K562 (cell line): ENCODE results near the gene MPST. TPM values are rescaled to one million over a fixed set of nuclear protein-coding genes. Genes with fewer than 3 reads are reported as not detected.
A peak's percentile ranks its signal among the peaks of the same experiment; 100 is the strongest.

ENCODE experiments used
- ATAC-seq: fragments of 200-7000 bp; cut with Tn5 transposase; 3 replicates; pipeline ENCODE4 v1.9.1; 2020; ENCODE audit warnings: moderate library complexity
- BruUV-seq: library from RNA; stranded (reverse); fragments of 400-500 nt; replicated peaks from 2 replicates; lab custom pipeline; 2021; lab: Mats Ljungman, UMichigan
- CTCF ChIA-PET: fragments of 300-600 bp; formaldehyde crosslinking; extraction: SDS; loops from one replicate; lab custom pipeline; 2021; ENCODE audit warnings: low intra/inter-chr PET ratio; lab: Yijun Ruan, JAX
- POLR2A ChIA-PET: fragments of 300-600, 350-650 bp; sonication (Branson Sonifier 250); formaldehyde crosslinking; extraction: SDS; loops from one replicate; lab custom pipeline; 2021; ENCODE audit warnings: antibody characterized with exemption, inconsistent platforms; lab: Yijun Ruan, JAX
- DNase-seq, 4 experiments: peaks; one replicate each; pipeline versions ENCODE4 v3.0.0 to v3.0.0-alpha.2; 2011 to 2018; ENCODE audit warnings: low spot score in 3 of 4, mixed read lengths in 3 of 4; ENCODE audit errors: extremely low read depth in 1 of 4
- FAIRE-seq: peaks from 2 replicates; lab custom pipeline; 2011; peaks lifted over from hg19 to GRCh38; lab: Jason Lieb, UNC
- H2AFZ ChIP-seq: 2 replicates; pipeline ENCODE4 v1.6.0; 2011; ENCODE audit warnings: low read depth, low read length, control low read depth, inconsistent platforms
- H3K27ac ChIP-seq: fragments of 200-600 bp; 3 replicates; pipeline ENCODE4 v1.8.0; 2011; ENCODE audit warnings: low read depth, mild to moderate bottlenecking, control low read depth, inconsistent platforms, low read length, moderate library complexity, mixed read lengths; ENCODE audit errors: extremely low read depth
- H3K27me3 ChIP-seq, 2 experiments: fragments of 300-600 bp in 1 of 2; 2 replicates in 1 of 2; 3 replicates in 1 of 2; pipeline versions ENCODE4 v1.6.0 to v1.8.0; 2011; ENCODE audit warnings: inconsistent platforms in 2 of 2, low read length in 2 of 2, mild to moderate bottlenecking in 1 of 2, mixed read lengths in 1 of 2, moderate library complexity in 1 of 2; ENCODE audit not compliant: control insufficient read depth in 2 of 2, insufficient read depth in 2 of 2
- H3K36me3 ChIP-seq: fragments of 300-600 bp; 3 replicates; pipeline ENCODE4 v1.8.0; 2011; ENCODE audit warnings: mild to moderate bottlenecking, low read length, inconsistent platforms; ENCODE audit not compliant: control insufficient read depth, insufficient read depth
- H3K4me1 ChIP-seq, 2 experiments: fragments of 200-600 bp in 1 of 2; replicated peaks in 1 of 2; 2 replicates in 1 of 2; 3 replicates in 1 of 2; pipeline versions ENCODE4 v1.5.1 to v1.8.0; 2011; ENCODE audit warnings: inconsistent platforms in 2 of 2, low read length in 2 of 2, mild to moderate bottlenecking in 1 of 2, mixed read lengths in 1 of 2, moderate library complexity in 1 of 2; ENCODE audit not compliant: control insufficient read depth in 2 of 2, insufficient read depth in 2 of 2
- H3K4me2 ChIP-seq: 2 replicates; pipeline ENCODE4 v1.6.1; 2011; ENCODE audit warnings: low read length, control low read depth, inconsistent platforms, mixed read lengths; ENCODE audit not compliant: insufficient read depth
- H3K4me3 ChIP-seq: fragments of 200-600 bp; sonication (generic), shearing (Covaris generic); 2 replicates; pipeline ENCODE4 v1.5.1; 2016; ENCODE audit warnings: control low read depth, inconsistent platforms
- H3K79me2 ChIP-seq: fragments of 200-600 bp; 3 replicates; pipeline ENCODE4 v1.8.0; 2011; ENCODE audit warnings: low read length, inconsistent platforms; ENCODE audit not compliant: control insufficient read depth, insufficient read depth
- H3K9ac ChIP-seq, 2 experiments: 2 replicates each; pipeline versions ENCODE4 v1.6.0 to v1.6.1; 2011; ENCODE audit warnings: low read depth in 2 of 2, low read length in 2 of 2, control low read depth in 1 of 2, inconsistent platforms in 1 of 2, mild to moderate bottlenecking in 1 of 2, mixed read lengths in 1 of 2; ENCODE audit not compliant: insufficient read depth in 1 of 2
- H3K9me1 ChIP-seq: one replicate; pipeline ENCODE4 v1.6.0; 2011; ENCODE audit warnings: inconsistent platforms, mild to moderate bottlenecking, low read length, moderate library complexity; ENCODE audit not compliant: control insufficient read depth, insufficient read depth
- H3K9me3 ChIP-seq: replicated peaks from 2 replicates; pipeline ENCODE4 v1.5.1; 2011; ENCODE audit warnings: low read depth, low read length, inconsistent platforms; ENCODE audit not compliant: control insufficient read depth, insufficient read depth
- H4K20me1 ChIP-seq: replicated peaks from 2 replicates; pipeline ENCODE4 v1.6.1; 2011; ENCODE audit warnings: low read length, inconsistent platforms, mixed read lengths; ENCODE audit not compliant: control insufficient read depth, insufficient read depth
- ARID4B ChIP-seq: sonication (generic); formaldehyde crosslinking; IDR thresholded peaks from 2 replicates; pipeline ENCODE4 v1.8.0; 2022; ENCODE audit warnings: mild to moderate bottlenecking, missing genetic modification reagents
- BCOR ChIP-seq: fragments of 450-650 bp; IDR thresholded peaks from 2 replicates; pipeline ENCODE4 v1.6.1; 2016
- BRF2 ChIP-seq: IDR thresholded peaks from 3 replicates; pipeline ENCODE4 v1.6.1; 2011; ENCODE audit warnings: borderline replicate concordance, mild to moderate bottlenecking; ENCODE audit not compliant: insufficient read length, insufficient read depth
- CBX3 ChIP-seq, 2 experiments: IDR thresholded peaks; 1 replicate in 1 of 2; 2 replicates in 1 of 2; pipeline ENCODE4 v1.6.1; 2012; ENCODE audit warnings: inconsistent platforms in 2 of 2, low read length in 2 of 2, borderline replicate concordance in 1 of 2, control low read depth in 1 of 2
- CTCF ChIP-seq, 3 experiments: IDR thresholded peaks in 2 of 3; conservative IDR thresholded peaks in 1 of 3; 2 replicates each; pipeline ENCODE4 v1.5.1; 2011 to 2012; ENCODE audit warnings: low read length in 3 of 3, mild to moderate bottlenecking in 3 of 3, control low read depth in 2 of 3, improper control_type of control experiment in 1 of 3, inconsistent platforms in 1 of 3, low read depth in 1 of 3, mixed read lengths in 1 of 3, moderate library complexity in 1 of 3; ENCODE audit not compliant: insufficient read depth in 2 of 3
- DLX4 ChIP-seq: fragments of 250-450 bp; sonication (Bioruptor Pico); IDR thresholded peaks from 2 replicates; pipeline ENCODE4 v1.6.1; 2021; ENCODE audit warnings: mild to moderate bottlenecking
- GTF2F1 ChIP-seq: IDR thresholded peaks from 2 replicates; pipeline ENCODE4 v1.6.1; 2011; ENCODE audit warnings: low read depth, low read length, improper control_type of control experiment
- NFATC3 ChIP-seq: fragments of 450-650 bp; IDR thresholded peaks from 2 replicates; pipeline ENCODE4 v1.6.1; 2017; ENCODE audit warnings: mild to moderate bottlenecking
- PPARD ChIP-seq: fragments of 250-450 bp; sonication (Bioruptor Pico); IDR thresholded peaks from 2 replicates; pipeline ENCODE4 v1.8.0; 2022; ENCODE audit warnings: inconsistent platforms, mild to moderate bottlenecking, moderate library complexity
- SMAD1 ChIP-seq: fragments of 150-350 bp; IDR thresholded peaks from 2 replicates; pipeline ENCODE4 v1.6.1; 2014; ENCODE audit warnings: low read length, low read depth; ENCODE audit not compliant: partially characterized antibody
- ZKSCAN3 ChIP-seq: fragments of 250-450 bp; sonication (Bioruptor Pico); IDR thresholded peaks from 2 replicates; pipeline ENCODE4 v1.4.0; 2020
- WGBS: fragments of 100-300 bp; shearing (Covaris generic); methylation state at CpG from one replicate; pipeline ENCODE4 v1.1.6; 2016; ENCODE audit warnings: low coverage, mixed read lengths; ENCODE audit not compliant: insufficient coverage; ENCODE audit errors: missing lambda C conversion rate; 5-methylcytosine and 5-hydroxymethylcytosine counted together
- in situ Hi-C: fragments of 300-500 bp; cut with MboI; formaldehyde crosslinking; loops from 4 replicates; pipeline ENCODE4 v1.15.0; 2018; ENCODE audit warnings: inconsistent platforms, mixed read lengths
- intact Hi-C: fragments of 100-400 bp; cut with micrococcal nuclease; formaldehyde crosslinking; loops from 2 replicates; pipeline ENCODE4 v1.14.2; 2022
- polyA plus RNA-seq, 8 experiments: library from polyadenylated mRNA; depleted of rRNA in 4 of 8; stranded (reverse) in 5 of 8; unstranded in 3 of 8; fragments of >200 nt; fragmentation: Nextera tagmentation in 2 of 8; fragmentation: Illumina TruSeq in 1 of 8; extraction: Ambion mirVana in 2 of 8; extraction: Trizol in 1 of 8; gene quantifications; 2 replicates each; pipeline versions ENCODE4 v1.2.1 to v1.2.3, GENCODE V29; 2011 to 2014; ENCODE audit warnings: inconsistent platforms in 1 of 8, missing spikeins in 1 of 8
- total RNA-seq, 7 experiments: library from RNA; depleted of rRNA in 6 of 7; stranded (reverse); fragments of >200 nt in 6 of 7; fragmentation: Illumina TruSeq in 2 of 7; extraction: Trizol in 2 of 7; gene quantifications; 2 replicates each; pipeline versions ENCODE4 v1.2.1 to v1.2.3, GENCODE V29; 2011 to 2021; ENCODE audit warnings: low replicate concordance in 1 of 7

The MPST gene
- total and polyA plus RNA-seq, 9 of the 15 experiments (the other 6 are each of a cell fraction or from before 2014, with no cell fraction given) = 0.65 to 104 (median 24.3) TPM

GRCh38 chr22:37075822-37076433, 56.4 kb downstream of the MPST start (continued):
- no peak for TF ChIP-seq GTF2F1
- TF ChIP-seq DLX4 (CRISPR knock-in tag) = no peak

- FAIRE-seq (no peak), ATAC-seq (peak; percentile 90), DNase-seq (peak; percentile 61 to 89 (median 84))
- 0 out of 2 replicates have a peak, but pooled peaks cover 5% of the 10 kb centered on the region for H4K20me1 ChIP-seq
- no peaks in the 10 kb centered on the region for H3K9me1 ChIP-seq
- peaks cover 0 to 4% of the 10 kb centered on the region in 2 experiments; a peak in 1 of 5 replicates for H3K4me1 ChIP-seq
- H3K9ac ChIP-seq = no peak overlapping the region
- no peak overlapping the region for H3K4me2 ChIP-seq
- in situ Hi-C loops (no loop called here), intact Hi-C loops (loop anchor here (2.0 kb wide), 1 partner anchor 121 kb away; no protein-coding TSS in a partner anchor)
- no peak overlapping the region for H3K27ac ChIP-seq
- peaks cover 0 to 52% of the 10 kb centered on the region in 2 experiments; a peak in 2 of 5 replicates for H3K27me3 ChIP-seq
- H3K9me3 ChIP-seq = no peaks in the 10 kb centered on the region
- no peak overlapping the region for H2AFZ ChIP-seq
- no peaks in the 10 kb centered on the region for H3K36me3 ChIP-seq
- ChIA-PET CTCF (interaction anchor here (0.6 to 2.3 kb wide), 3 partner anchors 119 to 379 kb away, joined by 3 to 12 read pairs (median 3); no protein-coding TSS in a partner anchor), POLR2A (interaction anchor here (1.1 kb wide), 1 partner anchor 12 kb away, joined by 3 read pairs; no protein-coding TSS in a partner anchor)
- no peaks in the 10 kb centered on the region for H3K79me2 ChIP-seq
- WGBS = 4% methylated on average over 12 of the region's 15 CpGs
- no peak overlapping the region for H3K4me3 ChIP-seq
- no TSS peak for BruUV-seq
- TF ChIP-seq CTCF (IDR thresholded peaks at IDR 0.05 in 2 of 3, conservative IDR thresholded peaks at IDR 0.05 in 1 of 3; ENCODE audit: insufficient read depth in 2 of 3, low read depth in 1 of 3, low read length in 3 of 3) = peak; percentile 76 to 84 (median 81)
- TF ChIP-seq NFATC3 = no peak
- TF ChIP-seq ZKSCAN3 = no peak
- no peak for TF ChIP-seq PPARD (CRISPR knock-in tag)
- no peak for TF ChIP-seq BCOR
- no peak for TF ChIP-seq CBX3 (IDR thresholded peaks at IDR 0.05; ENCODE audit: borderline replicate concordance in 1 of 2, low read length in 2 of 2)
- TF ChIP-seq BRF2 = no peak
- TF ChIP-seq ARID4B = no peak
- no peak for TF ChIP-seq SMAD1
Observed at GRCh38 chr22:37077802-37078448, 58.4 kb downstream of the MPST start.
